HG03439 (cell line): ENCODE data around the gene FAM177A1.

ENCODE experiments used
- ATAC-seq: cut with Tn5 transposase; IDR thresholded peaks from one replicate; pipeline ENCODE4 v1.9.1; 2021; ENCODE audit warnings: mild to moderate bottlenecking, moderate library complexity; ENCODE audit not compliant: unreplicated experiment

FAM177A1 gene

GRCh38 chr14:35122696-35123387 is 76.8 kb downstream of the FAM177A1 start:
- ATAC-seq, result peak; percentile 6

- no peak for ATAC-seq
Measured at GRCh38 chr14:35123388-35123703, 77.3 kb downstream of the FAM177A1 start.

- ATAC-seq, result no peak
Measured at GRCh38 chr14:35124127-35124526, 78.1 kb downstream of the FAM177A1 start.
